ENCODE results near the gene STAB2. TPM values are rescaled to one million over a fixed set of nuclear protein-coding genes. Genes with fewer than 3 reads are reported as not detected.

Gene STAB2
- total RNA-seq, 1 donor from 2014 or later = 7.8 TPM

DNA sequence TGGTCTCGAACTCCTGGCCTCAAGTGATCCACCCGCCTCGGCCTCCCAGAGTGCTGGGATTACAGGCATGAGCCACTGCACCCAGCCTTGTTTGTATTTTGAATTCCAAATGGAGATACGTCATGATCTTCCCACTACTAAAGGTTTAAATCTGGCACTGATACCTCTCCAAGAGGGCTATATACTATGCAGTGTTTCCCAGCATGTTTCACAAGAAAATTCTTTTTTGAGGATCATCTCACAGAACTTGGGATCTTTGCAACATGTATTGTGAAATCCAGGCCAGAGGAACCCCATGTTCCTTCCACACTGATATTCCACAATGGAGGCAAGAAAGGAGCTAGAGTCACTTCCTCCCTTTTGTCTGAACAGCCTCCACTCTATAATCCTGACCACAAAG is 141.2 kb downstream of the STAB2 start:
- Histone ChIP-seq H3K27me3 (ENCODE audit: control insufficient read depth in 3 of 3, insufficient read depth in 3 of 3, low read length in 3 of 3) (peaks cover 0 to 7% (median 0%) of the 10 kb centered on the region in 3 donors), H3K4me3 (ENCODE audit: low read length in 3 of 3) (no peak overlapping the region), H3K36me3 (ENCODE audit: control insufficient read depth in 3 of 3, insufficient read depth in 3 of 3, low read length in 3 of 3) (no peaks in the 10 kb centered on the region), H3K9ac (ENCODE audit: low read depth in 1 of 3, low read length in 3 of 3) (no peak overlapping the region), H3K4me1 (ENCODE audit: control insufficient read depth in 3 of 3, insufficient read depth in 3 of 3, low read length in 3 of 3) (no peaks in the 10 kb centered on the region), H3K27ac (ENCODE audit: low read depth, low read length) (no peak overlapping the region), H3K9me3 (ENCODE audit: control insufficient read depth in 3 of 3, low read length in 3 of 3) (peaks cover 0 to 2% (median 0%) of the 10 kb centered on the region in 3 donors)

GRCh38 chr12:103729499-103729898 is 142.4 kb downstream of the STAB2 start:
- H3K9ac ChIP-seq (ENCODE audit: low read depth in 1 of 3, low read length in 3 of 3) = no peak overlapping the region
- no peak overlapping the region for H3K4me3 ChIP-seq (ENCODE audit: low read length in 3 of 3)
- peaks cover 0 to 2% (median 0%) of the 10 kb centered on the region in 3 donors for H3K9me3 ChIP-seq (ENCODE audit: control insufficient read depth in 3 of 3, low read length in 3 of 3)
- no peaks in the 10 kb centered on the region for H3K4me1 ChIP-seq (ENCODE audit: control insufficient read depth in 3 of 3, insufficient read depth in 3 of 3, low read length in 3 of 3)
- no peaks in the 10 kb centered on the region for H3K36me3 ChIP-seq (ENCODE audit: control insufficient read depth in 3 of 3, insufficient read depth in 3 of 3, low read length in 3 of 3)
- peaks cover 0 to 7% (median 4%) of the 10 kb centered on the region in 3 donors for H3K27me3 ChIP-seq (ENCODE audit: control insufficient read depth in 3 of 3, insufficient read depth in 3 of 3, low read length in 3 of 3)
- no peak overlapping the region for H3K27ac ChIP-seq (ENCODE audit: low read depth, low read length)

GRCh38 chr12:103731539-103731938 is 144.5 kb downstream of the STAB2 start:
- Histone ChIP-seq H3K9me3 (ENCODE audit: control insufficient read depth in 3 of 3, low read length in 3 of 3) (peaks cover 0 to 2% (median 0%) of the 10 kb centered on the region in 3 donors), H3K27ac (ENCODE audit: low read depth, low read length) (no peak overlapping the region), H3K4me3 (ENCODE audit: low read length in 3 of 3) (no peak overlapping the region), H3K9ac (ENCODE audit: low read depth in 1 of 3, low read length in 3 of 3) (no peak overlapping the region), H3K4me1 (ENCODE audit: control insufficient read depth in 3 of 3, insufficient read depth in 3 of 3, low read length in 3 of 3) (no peaks in the 10 kb centered on the region), H3K36me3 (ENCODE audit: control insufficient read depth in 3 of 3, insufficient read depth in 3 of 3, low read length in 3 of 3) (no peaks in the 10 kb centered on the region), H3K27me3 (ENCODE audit: control insufficient read depth in 3 of 3, insufficient read depth in 3 of 3, low read length in 3 of 3) (peaks cover 0 to 7% (median 4%) of the 10 kb centered on the region in 3 donors)

- Histone ChIP-seq H3K27me3 (ENCODE audit: control insufficient read depth in 3 of 3, insufficient read depth in 3 of 3, low read length in 3 of 3) (peaks cover 0 to 7% (median 4%) of the 10 kb centered on the region in 3 donors), H3K36me3 (ENCODE audit: control insufficient read depth in 3 of 3, insufficient read depth in 3 of 3, low read length in 3 of 3) (no peaks in the 10 kb centered on the region), H3K9me3 (ENCODE audit: control insufficient read depth in 3 of 3, low read length in 3 of 3) (peaks cover 0 to 2% (median 0%) of the 10 kb centered on the region in 3 donors), H3K9ac (ENCODE audit: low read depth in 1 of 3, low read length in 3 of 3) (no peak overlapping the region), H3K4me3 (ENCODE audit: low read length in 3 of 3) (no peak overlapping the region), H3K27ac (ENCODE audit: low read depth, low read length) (no peak overlapping the region), H3K4me1 (ENCODE audit: control insufficient read depth in 3 of 3, insufficient read depth in 3 of 3, low read length in 3 of 3) (no peaks in the 10 kb centered on the region)
Measured at GRCh38 chr12:103734863-103735262, 147.8 kb downstream of the STAB2 start.

DNA sequence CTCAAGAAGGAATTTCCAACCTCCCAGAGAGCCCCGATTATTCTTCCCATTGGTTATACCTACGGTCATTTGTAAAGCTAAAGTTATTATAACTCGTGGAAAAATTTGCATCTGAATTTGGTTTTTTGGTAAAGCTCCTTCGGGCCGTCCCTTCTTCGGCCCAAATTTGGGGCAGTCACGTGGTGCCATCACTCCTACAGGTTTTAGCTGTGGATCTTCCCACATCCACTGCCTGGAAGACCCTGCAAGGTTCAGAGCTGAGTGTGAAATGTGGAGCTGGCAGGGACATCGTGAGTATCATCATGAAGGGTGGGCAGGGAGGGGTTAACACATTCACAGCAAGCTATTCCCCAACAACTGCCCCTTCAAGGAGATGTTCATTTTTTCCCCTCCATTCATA is 148.2 kb downstream of the STAB2 start:
- no peak overlapping the region for H3K4me3 ChIP-seq (ENCODE audit: low read length in 3 of 3)
- no peaks in the 10 kb centered on the region for H3K4me1 ChIP-seq (ENCODE audit: control insufficient read depth in 3 of 3, insufficient read depth in 3 of 3, low read length in 3 of 3)
- H3K9ac ChIP-seq (ENCODE audit: low read depth in 1 of 3, low read length in 3 of 3) = no peak overlapping the region
- no peaks in the 10 kb centered on the region for H3K36me3 ChIP-seq (ENCODE audit: control insufficient read depth in 3 of 3, insufficient read depth in 3 of 3, low read length in 3 of 3)
- H3K27me3 ChIP-seq (ENCODE audit: control insufficient read depth in 3 of 3, insufficient read depth in 3 of 3, low read length in 3 of 3) = peaks cover 0 to 7% (median 4%) of the 10 kb centered on the region in 3 donors
- no peak overlapping the region for H3K27ac ChIP-seq (ENCODE audit: low read depth, low read length)
- peaks cover 0 to 2% (median 0%) of the 10 kb centered on the region in 3 donors for H3K9me3 ChIP-seq (ENCODE audit: control insufficient read depth in 3 of 3, low read length in 3 of 3)

DNA sequence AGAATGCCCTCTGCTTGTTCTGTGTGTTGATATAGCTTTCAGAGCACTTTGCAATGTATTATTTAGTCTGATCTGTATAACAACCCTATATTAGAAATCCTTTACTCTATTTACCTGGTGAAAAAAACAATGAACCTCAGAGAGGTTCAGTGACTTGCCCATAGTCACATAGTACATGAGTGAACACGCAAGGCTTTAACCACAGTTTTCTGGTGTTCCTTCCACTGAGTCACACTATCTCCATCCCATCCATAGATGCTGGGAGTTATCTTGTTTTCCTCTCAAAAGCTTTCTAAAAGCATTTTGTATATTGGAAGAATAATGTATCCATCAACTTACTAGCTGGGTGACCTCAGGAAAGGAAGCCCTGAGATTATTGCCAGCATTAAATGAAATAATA is 149.5 kb downstream of the STAB2 start:
- no peak overlapping the region for H3K4me3 ChIP-seq (ENCODE audit: low read length in 3 of 3)
- no peak overlapping the region for H3K9ac ChIP-seq (ENCODE audit: low read depth in 1 of 3, low read length in 3 of 3)
- no peaks in the 10 kb centered on the region for H3K36me3 ChIP-seq (ENCODE audit: control insufficient read depth in 3 of 3, insufficient read depth in 3 of 3, low read length in 3 of 3)
- H3K9me3 ChIP-seq (ENCODE audit: control insufficient read depth in 3 of 3, low read length in 3 of 3) = no peaks in the 10 kb centered on the region
- H3K27ac ChIP-seq (ENCODE audit: low read depth, low read length) = no peak overlapping the region
- H3K4me1 ChIP-seq (ENCODE audit: control insufficient read depth in 3 of 3, insufficient read depth in 3 of 3, low read length in 3 of 3) = no peaks in the 10 kb centered on the region
- H3K27me3 ChIP-seq (ENCODE audit: control insufficient read depth in 3 of 3, insufficient read depth in 3 of 3, low read length in 3 of 3) = peaks cover 0 to 7% (median 4%) of the 10 kb centered on the region in 3 donors

DNA sequence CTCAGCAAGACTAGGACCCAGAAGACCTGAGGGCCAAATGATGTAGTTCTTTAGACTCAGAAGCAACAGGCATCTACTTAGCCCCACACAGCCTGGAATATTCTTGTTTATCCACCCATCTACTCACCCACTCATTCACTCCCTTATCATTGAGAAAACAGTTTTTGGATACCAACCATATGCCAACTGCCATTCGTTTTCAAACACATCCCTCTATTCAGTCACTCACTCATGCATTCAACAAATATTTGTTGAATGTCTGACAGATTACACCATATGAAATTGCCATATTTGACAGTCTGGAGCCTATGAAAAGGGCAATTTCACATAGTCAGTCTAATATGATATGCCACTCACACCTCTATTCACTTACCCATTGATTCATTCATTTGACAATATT is 150.8 kb downstream of the STAB2 start:
- Histone ChIP-seq H3K9me3 (ENCODE audit: control insufficient read depth in 3 of 3, low read length in 3 of 3) (no peaks in the 10 kb centered on the region), H3K27me3 (ENCODE audit: control insufficient read depth in 3 of 3, insufficient read depth in 3 of 3, low read length in 3 of 3) (peaks cover 0 to 4% (median 3%) of the 10 kb centered on the region in 3 donors), H3K4me3 (ENCODE audit: low read length in 3 of 3) (no peak overlapping the region), H3K36me3 (ENCODE audit: control insufficient read depth in 3 of 3, insufficient read depth in 3 of 3, low read length in 3 of 3) (no peaks in the 10 kb centered on the region), H3K27ac (ENCODE audit: low read depth, low read length) (no peak overlapping the region), H3K9ac (ENCODE audit: low read depth in 1 of 3, low read length in 3 of 3) (no peak overlapping the region), H3K4me1 (ENCODE audit: control insufficient read depth in 3 of 3, insufficient read depth in 3 of 3, low read length in 3 of 3) (no peaks in the 10 kb centered on the region)

- H3K9ac ChIP-seq (ENCODE audit: low read depth in 1 of 3, low read length in 3 of 3) = no peak overlapping the region
- no peak overlapping the region for H3K4me3 ChIP-seq (ENCODE audit: low read length in 3 of 3)
- H3K27ac ChIP-seq (ENCODE audit: low read depth, low read length) = no peak overlapping the region
Measured at GRCh38 chr12:103742349-103742932, 155.4 kb downstream of the STAB2 start.

GRCh38 chr12:103743788-103744187 is 156.7 kb downstream of the STAB2 start:
- no peak overlapping the region for H3K9ac ChIP-seq (ENCODE audit: low read depth in 1 of 3, low read length in 3 of 3)
- H3K36me3 ChIP-seq (ENCODE audit: control insufficient read depth in 3 of 3, insufficient read depth in 3 of 3, low read length in 3 of 3) = no peaks in the 10 kb centered on the region
- H3K4me1 ChIP-seq (ENCODE audit: control insufficient read depth in 3 of 3, insufficient read depth in 3 of 3, low read length in 3 of 3) = no peaks in the 10 kb centered on the region
- no peak overlapping the region for H3K27ac ChIP-seq (ENCODE audit: low read depth, low read length)
- H3K27me3 ChIP-seq (ENCODE audit: control insufficient read depth in 3 of 3, insufficient read depth in 3 of 3, low read length in 3 of 3) = no peaks in the 10 kb centered on the region
- no peak overlapping the region for H3K4me3 ChIP-seq (ENCODE audit: low read length in 3 of 3)
- no peaks in the 10 kb centered on the region for H3K9me3 ChIP-seq (ENCODE audit: control insufficient read depth in 3 of 3, low read length in 3 of 3)

More at GRCh38 chr12:103742349-103742932, 155.4 kb downstream of the STAB2 start:
- Histone ChIP-seq H3K9me3 (ENCODE audit: control insufficient read depth in 3 of 3, low read length in 3 of 3) (no peaks in the 10 kb centered on the region), H3K36me3 (ENCODE audit: control insufficient read depth in 3 of 3, insufficient read depth in 3 of 3, low read length in 3 of 3) (no peaks in the 10 kb centered on the region), H3K4me1 (ENCODE audit: control insufficient read depth in 3 of 3, insufficient read depth in 3 of 3, low read length in 3 of 3) (no peaks in the 10 kb centered on the region), H3K27me3 (ENCODE audit: control insufficient read depth in 3 of 3, insufficient read depth in 3 of 3, low read length in 3 of 3) (no peaks in the 10 kb centered on the region)

GRCh38 chr12:103745962-103746361 is 158.9 kb downstream of the STAB2 start:
- no peak overlapping the region for H3K9ac ChIP-seq (ENCODE audit: low read depth in 1 of 3, low read length in 3 of 3)
- no peaks in the 10 kb centered on the region for H3K36me3 ChIP-seq (ENCODE audit: control insufficient read depth in 3 of 3, insufficient read depth in 3 of 3, low read length in 3 of 3)
- H3K9me3 ChIP-seq (ENCODE audit: control insufficient read depth in 3 of 3, low read length in 3 of 3) = no peaks in the 10 kb centered on the region
- H3K4me1 ChIP-seq (ENCODE audit: control insufficient read depth in 3 of 3, insufficient read depth in 3 of 3, low read length in 3 of 3) = no peaks in the 10 kb centered on the region
- no peaks in the 10 kb centered on the region for H3K27me3 ChIP-seq (ENCODE audit: control insufficient read depth in 3 of 3, insufficient read depth in 3 of 3, low read length in 3 of 3)
- H3K27ac ChIP-seq (ENCODE audit: low read depth, low read length) = no peak overlapping the region
- no peak overlapping the region for H3K4me3 ChIP-seq (ENCODE audit: low read length in 3 of 3)

Data from skeletal muscle tissue (tissue), 4 donors.